ENCODE measurements around the gene RIC8B. TPM values are rescaled to one million over a fixed set of nuclear protein-coding genes. Genes with fewer than 3 reads are reported as not detected.
A peak's percentile ranks its signal among the peaks of the same experiment; 100 is the strongest.
"Not testable (repeated sequence)": the region's sequence is repeated elsewhere in the genome, so short reads cannot be mapped to it uniquely, and the experiment has no call there.

Gene RIC8B
- total RNA-seq (10 to 100 TPM in 3 of 5 donors, 1 to 10 TPM in 2; 2.9 to 71.0 (median 19.8) TPM), polyA plus RNA-seq (1 to 10 TPM; 2.2 to 7.5 (median 2.7) TPM)
- long read RNA-seq, donor 1, full-length matches to known transcripts: 1 of 1 reads
- long read RNA-seq, donor 1, partial matches to known transcripts: 0 of 1 reads
- long read RNA-seq, donor 1, other reads (novel, unspliced or antisense): 0 of 1 reads
- long read RNA-seq, donor 2, full-length matches to known transcripts: 1 of 1 reads
- long read RNA-seq, donor 2, partial matches to known transcripts: 0 of 1 reads
- long read RNA-seq, donor 2, other reads (novel, unspliced or antisense): 0 of 1 reads
- long read RNA-seq, donor 3: 0 reads
- long read RNA-seq, donor 4: 0 reads
- long read RNA-seq, donor 5, partial matches to known transcripts: 0 of 1 reads
- long read RNA-seq, donor 5, other reads (novel, unspliced or antisense): 0 of 1 reads
- long read RNA-seq, donor 6, full-length matches to known transcripts: 3 of 3 reads
- long read RNA-seq, donor 6, partial matches to known transcripts: 0 of 3 reads
- long read RNA-seq, donor 6, other reads (novel, unspliced or antisense): 0 of 3 reads
- long read RNA-seq, donor 7, full-length matches to known transcripts: 1 of 1 reads
- long read RNA-seq, donor 7, partial matches to known transcripts: 0 of 1 reads
- long read RNA-seq, donor 7, other reads (novel, unspliced or antisense): 0 of 1 reads
- long read RNA-seq, donor 8, partial matches to known transcripts: 0 of 1 reads
- long read RNA-seq, donor 8, other reads (novel, unspliced or antisense): 0 of 1 reads
- long read RNA-seq, donor 9, partial matches to known transcripts: 0 of 1 reads
- long read RNA-seq, donor 9, other reads (novel, unspliced or antisense): 0 of 1 reads
- long read RNA-seq, donor 10: 0 reads

- Histone ChIP-seq H3K27me3 (no peaks in the 10 kb centered on the region), H3K4me3 (peak within 1 kb of the TSS; percentile 84 to 92 (median 86)), H3K9me3 (no peaks in the 10 kb centered on the region), H3K36me3 (no peaks in the 10 kb centered on the region), H3K4me1 (peaks cover 10 to 37% (median 27%) of the 10 kb centered on the region in 4 donors), H3K27ac (peak within 1 kb of the TSS; percentile 92 to 96 (median 93))
- intact Hi-C loops (cut with DNase I; ENCODE audit: low total_unique reads): no loop called here
- WGBS, 5 donors: 0 to 1% (median 0%) methylated on average over 52 to 66 of the region's 66 CpGs
- peak; percentile 76 to 98 (median 93) for TF ChIP-seq POLR2AphosphoS5 (IDR thresholded peaks at IDR 0.05)
- peak in 1 of 7 experiments; percentile 8 for TF ChIP-seq CTCF (IDR thresholded peaks at IDR 0.05)
- TF ChIP-seq POLR2A (IDR thresholded peaks at IDR 0.05): peak in 2 of 4 donors; percentile 19 to 35
- no peak for TF ChIP-seq EP300 (IDR thresholded peaks at IDR 0.05)
- peak; percentile 95 to 99 for DNase-seq
These were observed at the start of gene RIC8B for GRCh38 chr12:106774005-106774807. Gene RIC8B, plus strand, starts transcription at chr12:106774682. Its CDS starts 64 bp downstream, at chr12:106774746.

GRCh38 chr12:106724934-106725333, 49.5 kb upstream of the RIC8B start:
- no peaks in the 10 kb centered on the region for H3K9me3 ChIP-seq
- H3K36me3 ChIP-seq: no peaks in the 10 kb centered on the region
- TF ChIP-seq POLR2A (IDR thresholded peaks at IDR 0.05): no peak
- TF ChIP-seq EP300 (IDR thresholded peaks at IDR 0.05): no peak
- no peak for TF ChIP-seq POLR2AphosphoS5 (IDR thresholded peaks at IDR 0.05)
- TF ChIP-seq CTCF (IDR thresholded peaks at IDR 0.05): no peak
- H3K4me1 ChIP-seq: no peaks in the 10 kb centered on the region
- H3K4me3 ChIP-seq: no peak overlapping the region
- intact Hi-C loops (cut with DNase I; ENCODE audit: low total_unique reads): no loop called here
- 84 to 92% (median 90%) methylated on average over 6 of the region's 6 CpGs for WGBS, 5 donors
- no peaks in the 10 kb centered on the region for H3K27me3 ChIP-seq
- no peak overlapping the region for H3K27ac ChIP-seq
- no peak for DNase-seq

GRCh38 chr12:106726603-106727202, 47.8 kb upstream of the RIC8B start:
- H3K27me3 ChIP-seq; H3K36me3 ChIP-seq; H3K4me3 ChIP-seq; DNase-seq; H3K9me3 ChIP-seq; intact Hi-C loops (cut with DNase I; ENCODE audit: low total_unique reads); H3K4me1 ChIP-seq; H3K27ac ChIP-seq: not testable (repeated sequence)
- WGBS, 5 donors: 82 to 95% (median 88%) methylated on average over 5 of the region's 5 CpGs

- Histone ChIP-seq H3K36me3 (no peaks in the 10 kb centered on the region), H3K4me1 (no peaks in the 10 kb centered on the region), H3K27ac (no peak overlapping the region), H3K9me3 (no peaks in the 10 kb centered on the region), H3K27me3 (no peaks in the 10 kb centered on the region), H3K4me3 (no peak overlapping the region)
- no peak for TF ChIP-seq POLR2AphosphoS5 (IDR thresholded peaks at IDR 0.05)
- no peak for TF ChIP-seq CTCF (IDR thresholded peaks at IDR 0.05)
- TF ChIP-seq EP300 (IDR thresholded peaks at IDR 0.05): no peak
- no peak for TF ChIP-seq POLR2A (IDR thresholded peaks at IDR 0.05)
- DNase-seq: no peak
- intact Hi-C loops (cut with DNase I; ENCODE audit: low total_unique reads): no loop called here
- WGBS, 5 donors: 80 to 97% (median 91%) methylated on average over 1 of the region's 1 CpG
These were observed 44.9 kb upstream of the RIC8B start for GRCh38 chr12:106729611-106730010.
